Stimulated activated CD8-positive, alpha-beta memory T cell treated with anti-CD3 and anti-CD28 coated beads, Interleukin-4, amount 100 ng/mL, for 48 hours (primary cell): Measurements from ENCODE around the gene TPBGL.

Experiments used
- DNase-seq: peaks from one replicate; pipeline ENCODE4 v3.0.0-alpha.2; 2020

Gene TPBGL, protein sequence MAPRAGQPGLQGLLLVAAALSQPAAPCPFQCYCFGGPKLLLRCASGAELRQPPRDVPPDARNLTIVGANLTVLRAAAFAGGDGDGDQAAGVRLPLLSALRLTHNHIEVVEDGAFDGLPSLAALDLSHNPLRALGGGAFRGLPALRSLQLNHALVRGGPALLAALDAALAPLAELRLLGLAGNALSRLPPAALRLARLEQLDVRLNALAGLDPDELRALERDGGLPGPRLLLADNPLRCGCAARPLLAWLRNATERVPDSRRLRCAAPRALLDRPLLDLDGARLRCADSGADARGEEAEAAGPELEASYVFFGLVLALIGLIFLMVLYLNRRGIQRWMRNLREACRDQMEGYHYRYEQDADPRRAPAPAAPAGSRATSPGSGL

DNA sequence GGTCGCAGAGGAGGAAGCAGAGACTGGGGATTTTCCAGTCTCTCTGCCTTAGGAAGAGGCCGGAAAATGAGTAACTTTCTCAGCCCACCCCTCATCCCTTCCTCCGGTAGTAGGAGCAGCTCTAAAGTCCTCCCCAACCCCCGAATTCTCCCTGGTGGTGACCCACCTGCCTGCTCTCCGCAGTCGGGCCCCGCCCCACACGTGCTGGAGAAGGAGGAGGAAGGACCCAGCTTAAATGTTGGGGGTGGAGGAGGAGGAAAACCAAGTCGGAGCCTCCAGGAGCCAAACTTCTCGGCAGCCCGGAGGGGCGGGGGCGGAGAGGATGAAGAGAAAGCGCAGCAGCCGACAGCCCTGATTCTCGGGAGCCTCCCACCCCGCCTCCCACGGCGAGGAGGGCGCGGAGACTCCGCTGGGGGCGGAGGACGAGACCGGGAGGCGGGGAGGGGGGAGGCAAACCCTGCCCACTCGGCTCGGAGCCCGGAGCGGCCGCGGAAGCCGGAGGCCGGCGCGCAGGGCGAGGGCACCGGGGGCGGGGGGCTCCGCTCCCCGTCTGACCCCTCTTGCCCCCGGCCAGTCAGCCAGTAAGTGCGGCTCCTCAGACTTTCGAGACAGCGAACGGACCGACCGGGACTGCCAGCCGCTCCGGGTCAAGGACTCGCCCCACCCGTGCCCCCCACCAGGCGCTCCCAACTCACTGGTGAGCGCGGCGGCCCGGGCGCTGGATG is at the start of gene TPBGL:
TPBGL (plus strand) TSS at position 464 of the 725 bp plus-strand sequence. CDS start 276 bp downstream, outside the sequence.
- DNase-seq: peak; percentile 40

DNA sequence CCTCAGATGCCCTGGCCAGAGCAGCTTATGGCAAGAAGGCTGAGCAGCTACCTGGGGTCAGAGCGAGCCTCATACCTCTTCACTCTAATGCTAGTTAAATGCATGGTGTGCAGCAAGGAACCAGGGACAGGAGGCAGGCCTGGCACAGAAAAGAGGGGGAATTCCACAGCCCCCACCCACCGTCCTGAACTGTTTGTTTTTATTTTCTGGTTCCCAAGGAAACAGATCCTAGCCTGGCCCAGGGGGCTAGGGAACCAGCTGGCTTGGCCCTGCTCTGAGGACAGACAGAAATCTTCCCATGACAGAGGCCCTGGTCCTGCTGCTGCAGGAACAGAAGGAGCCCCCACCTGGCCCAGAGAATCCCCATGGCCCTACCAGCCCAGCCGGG is 49.2 kb upstream of the TPBGL start:
- no peak for DNase-seq

DNA sequence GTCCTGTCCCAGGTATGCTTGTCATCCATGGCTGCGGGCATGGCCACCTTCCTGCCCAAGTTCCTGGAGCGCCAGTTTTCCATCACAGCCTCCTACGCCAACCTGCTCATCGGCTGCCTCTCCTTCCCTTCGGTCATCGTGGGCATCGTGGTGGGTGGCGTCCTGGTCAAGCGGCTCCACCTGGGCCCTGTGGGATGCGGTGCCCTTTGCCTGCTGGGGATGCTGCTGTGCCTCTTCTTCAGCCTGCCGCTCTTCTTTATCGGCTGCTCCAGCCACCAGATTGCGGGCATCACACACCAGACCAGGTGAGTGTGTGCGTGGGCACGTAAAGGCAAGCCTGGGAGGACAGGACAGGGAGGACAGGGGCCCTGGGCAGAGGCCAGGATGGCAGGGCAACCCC is 47.3 kb upstream of the TPBGL start:
- DNase-seq: no peak

DNA sequence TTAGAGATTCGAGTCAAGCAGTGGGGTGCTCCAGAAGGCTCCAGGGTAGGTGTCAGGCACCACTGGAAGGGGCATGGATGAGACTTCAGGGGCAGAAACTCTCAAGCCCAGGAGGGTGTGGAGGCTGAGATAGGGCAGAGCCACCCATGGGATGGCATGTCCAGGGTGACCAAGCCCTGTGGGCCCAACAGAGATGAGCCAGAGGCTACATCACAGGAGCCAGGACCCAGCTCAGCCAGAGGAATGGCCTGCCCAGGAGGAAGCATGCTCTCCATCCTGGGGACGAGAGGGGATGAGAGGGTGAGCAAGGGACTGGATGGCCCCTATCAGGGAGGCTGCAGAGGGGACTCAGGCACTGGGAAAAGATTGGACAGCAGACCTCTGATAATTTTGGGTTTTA is 46.9 kb upstream of the TPBGL start:
- no peak for DNase-seq

DNA sequence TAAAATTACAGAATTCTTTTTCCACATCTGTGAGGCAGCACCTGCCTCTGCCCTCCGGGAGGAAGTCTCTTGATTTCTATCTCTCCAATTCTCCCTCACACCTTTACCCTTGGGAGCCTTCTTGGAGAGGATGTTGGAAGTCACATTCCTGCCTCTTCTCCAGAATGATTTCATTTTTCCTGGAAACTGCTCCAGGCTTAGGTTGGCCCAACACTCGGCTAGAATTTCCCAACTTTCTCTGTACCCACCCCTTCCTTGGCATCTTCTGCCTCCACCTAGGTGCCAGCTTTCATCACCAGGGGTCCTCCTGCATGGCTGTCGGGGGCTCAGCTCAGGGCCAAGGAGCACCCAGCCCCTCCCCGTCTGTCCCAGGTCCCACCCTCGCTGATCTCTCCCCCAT is 46.4 kb upstream of the TPBGL start:
- no peak for DNase-seq

DNA sequence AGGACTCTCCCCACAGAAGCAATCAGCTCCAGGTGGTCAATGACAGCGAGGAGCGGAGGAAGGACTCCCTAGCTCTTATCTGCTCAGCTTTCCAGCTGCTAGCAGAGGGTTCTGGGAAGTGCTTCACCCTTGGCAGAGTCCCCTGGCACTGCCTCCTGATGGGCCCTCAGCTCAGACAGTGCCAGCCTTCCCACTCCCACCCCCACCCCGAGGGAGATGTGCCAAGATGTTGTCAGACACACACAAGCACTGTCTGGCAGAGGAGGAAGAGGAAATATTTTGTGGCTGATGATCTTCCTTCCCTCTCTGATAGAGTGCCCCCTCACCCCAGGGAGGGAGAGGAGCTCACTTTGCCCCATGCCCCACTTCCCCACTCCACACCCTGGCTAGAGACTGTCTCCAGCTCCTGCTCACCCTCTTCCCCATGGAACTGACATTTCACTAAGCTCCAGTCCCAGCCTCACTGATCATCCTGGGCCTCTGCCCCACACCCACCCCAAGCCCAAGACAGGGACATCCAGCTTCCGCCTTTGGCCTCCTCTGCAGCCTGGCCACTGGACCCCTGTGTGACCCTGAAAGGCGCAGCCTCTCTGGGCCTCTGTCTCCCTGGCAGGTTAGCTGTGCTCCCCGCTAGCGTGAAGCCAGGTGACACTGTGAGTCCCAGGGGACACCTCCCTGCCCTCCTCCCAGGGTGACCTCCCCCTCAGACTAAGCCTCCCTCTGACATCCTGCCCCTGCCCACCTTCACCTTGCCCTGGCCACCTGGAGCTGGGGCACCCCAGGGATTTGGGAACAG is 45.2 kb upstream of the TPBGL start:
- DNase-seq: no peak

DNA sequence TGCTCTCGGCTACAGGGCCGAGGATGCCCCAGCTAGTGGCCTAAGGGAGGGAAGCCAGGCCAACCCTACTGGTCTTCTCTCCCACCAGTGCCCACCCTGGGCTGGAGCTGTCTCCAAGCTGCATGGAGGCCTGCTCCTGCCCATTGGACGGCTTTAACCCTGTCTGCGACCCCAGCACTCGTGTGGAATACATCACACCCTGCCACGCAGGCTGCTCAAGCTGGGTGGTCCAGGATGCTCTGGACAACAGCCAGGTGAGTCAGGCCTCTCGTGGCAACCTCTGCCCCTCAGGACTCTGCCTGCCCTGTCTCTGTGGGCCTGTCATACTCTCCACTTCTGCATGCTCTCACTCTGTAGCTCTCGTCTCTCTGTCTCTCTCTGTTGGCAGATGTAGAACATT is 44.1 kb upstream of the TPBGL start:
- no peak for DNase-seq

DNA sequence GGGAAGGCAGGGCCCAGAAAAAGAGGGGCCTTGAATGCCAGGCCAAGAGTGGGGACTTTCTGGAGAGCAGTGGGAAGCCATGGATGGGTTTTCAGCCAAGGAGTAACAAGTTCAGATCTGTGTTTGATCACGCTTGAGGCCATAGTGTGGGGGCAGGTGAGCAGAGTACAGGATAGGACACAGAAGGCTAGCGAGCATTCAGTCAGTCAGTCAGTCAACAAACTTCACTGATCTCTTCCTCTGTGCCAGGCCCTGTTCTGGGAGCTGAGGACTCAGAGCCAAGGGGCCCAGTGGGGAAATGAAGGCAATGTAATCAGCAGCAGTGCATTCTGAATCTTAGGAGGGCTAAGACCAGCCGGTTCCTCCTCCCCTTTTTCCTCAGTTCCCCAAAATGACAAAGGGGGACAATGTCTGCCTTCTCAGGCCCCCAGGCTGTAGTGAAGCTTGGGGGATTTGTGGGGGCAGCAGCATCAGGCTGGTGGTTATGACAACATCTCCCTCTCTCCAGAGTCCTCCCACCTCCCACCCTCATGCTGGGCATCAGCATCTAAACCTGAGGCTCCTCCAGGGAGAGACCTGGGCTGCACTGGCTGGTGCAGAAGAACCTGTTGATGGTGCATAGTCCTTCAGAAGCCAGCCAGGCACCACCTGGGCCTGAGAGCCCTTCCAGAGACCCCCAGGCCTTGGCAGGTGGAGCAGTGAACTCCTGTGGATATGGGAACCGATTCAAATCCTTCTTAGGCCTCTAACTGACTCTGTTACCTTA is 42.9 kb upstream of the TPBGL start:
- DNase-seq: no peak

DNA sequence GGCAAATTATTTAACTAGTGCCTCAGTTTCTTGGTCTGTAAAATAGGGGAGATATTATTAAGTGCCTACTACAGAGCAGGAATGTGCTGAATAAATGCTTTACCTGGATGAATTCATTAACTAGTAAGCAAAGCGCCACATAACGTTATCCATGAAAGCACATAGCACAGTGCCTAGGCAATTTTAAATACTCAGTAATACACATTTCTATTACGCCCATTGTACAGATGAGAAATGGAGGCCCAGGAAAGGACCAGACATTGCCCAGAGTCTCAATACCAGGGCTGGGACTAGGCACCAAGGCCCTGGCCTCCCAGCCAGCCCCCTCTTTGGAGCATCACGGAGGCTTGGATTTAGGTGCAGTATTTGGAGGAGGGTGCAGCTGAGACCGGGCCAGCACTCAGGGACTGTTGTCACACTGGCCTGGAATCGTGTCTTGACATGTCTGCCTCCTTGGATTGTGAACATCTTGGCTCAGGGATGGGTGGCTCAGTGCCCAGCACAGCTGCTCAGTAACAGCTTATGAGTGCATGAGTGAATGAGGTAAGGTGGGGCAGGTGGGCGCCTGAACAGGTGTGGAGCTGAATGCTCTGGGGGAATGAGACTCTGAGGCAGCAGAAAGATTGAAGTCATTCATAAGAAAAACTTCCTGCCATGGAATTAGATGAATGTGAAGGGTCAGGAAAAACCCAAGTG is 42.1 kb upstream of the TPBGL start:
- no peak for DNase-seq

DNA sequence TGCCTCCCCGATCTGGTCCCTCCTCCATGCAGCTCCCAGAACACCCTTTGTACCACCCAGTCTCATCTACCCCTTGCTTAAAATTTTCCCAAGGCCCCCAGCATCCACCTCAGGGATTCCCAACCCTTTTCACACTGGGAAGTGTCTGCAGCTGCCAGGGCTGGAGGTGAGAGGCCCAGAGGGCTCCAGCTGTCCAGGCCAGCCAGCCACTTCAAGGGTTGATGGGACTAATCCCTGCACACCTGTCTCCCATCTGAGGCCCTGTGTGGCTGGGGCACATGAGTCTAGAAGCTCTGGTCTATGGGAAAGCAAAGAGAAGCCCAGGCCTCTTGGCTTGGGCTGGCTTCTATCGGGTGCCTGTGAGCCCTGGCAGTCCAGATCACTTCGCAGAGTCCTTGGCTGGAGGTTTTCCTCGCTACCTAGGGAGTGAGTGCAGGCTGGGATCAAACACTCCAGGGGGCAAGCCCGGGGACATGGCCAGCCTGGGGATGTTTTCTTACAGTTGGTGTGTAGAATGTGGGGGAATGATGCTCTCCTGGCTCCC is 41.1 kb upstream of the TPBGL start:
- DNase-seq: no peak

DNA sequence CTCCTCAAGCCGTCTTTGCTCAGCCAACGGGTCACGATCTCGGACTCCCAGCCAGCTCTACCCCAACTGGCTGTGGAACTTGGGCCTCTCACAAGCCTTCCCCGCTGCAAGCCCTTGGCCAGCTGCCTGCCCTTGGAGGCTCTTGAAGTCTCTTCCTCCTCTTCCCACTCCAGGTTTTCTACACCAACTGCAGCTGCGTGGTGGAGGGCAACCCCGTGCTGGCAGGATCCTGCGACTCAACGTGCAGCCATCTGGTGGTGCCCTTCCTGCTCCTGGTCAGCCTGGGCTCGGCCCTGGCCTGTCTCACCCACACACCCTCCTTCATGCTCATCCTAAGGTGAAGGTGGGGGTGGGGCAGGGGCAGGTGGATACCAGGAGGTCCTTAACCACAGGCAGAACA is 40.5 kb upstream of the TPBGL start:
- no peak for DNase-seq

DNA sequence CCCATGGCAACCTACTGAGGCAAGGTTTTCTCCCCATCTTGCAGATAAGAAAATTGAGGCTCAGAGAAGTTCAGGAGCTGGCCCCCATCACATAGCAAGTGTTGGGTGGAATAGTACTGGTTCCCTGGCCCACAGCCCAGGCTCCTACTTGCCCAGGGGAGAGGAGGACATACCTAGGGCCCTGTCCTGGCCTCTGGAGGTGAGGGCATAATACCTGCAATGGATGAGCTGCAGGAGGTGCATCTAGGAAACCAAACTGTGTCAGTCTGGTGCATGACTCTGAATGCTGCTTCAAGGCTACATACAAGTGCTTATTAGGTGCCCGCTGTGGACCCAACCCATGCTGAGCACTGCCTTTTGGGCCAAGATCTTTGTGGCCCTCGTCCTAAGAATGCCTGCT is 40.0 kb upstream of the TPBGL start:
- no peak for DNase-seq

DNA sequence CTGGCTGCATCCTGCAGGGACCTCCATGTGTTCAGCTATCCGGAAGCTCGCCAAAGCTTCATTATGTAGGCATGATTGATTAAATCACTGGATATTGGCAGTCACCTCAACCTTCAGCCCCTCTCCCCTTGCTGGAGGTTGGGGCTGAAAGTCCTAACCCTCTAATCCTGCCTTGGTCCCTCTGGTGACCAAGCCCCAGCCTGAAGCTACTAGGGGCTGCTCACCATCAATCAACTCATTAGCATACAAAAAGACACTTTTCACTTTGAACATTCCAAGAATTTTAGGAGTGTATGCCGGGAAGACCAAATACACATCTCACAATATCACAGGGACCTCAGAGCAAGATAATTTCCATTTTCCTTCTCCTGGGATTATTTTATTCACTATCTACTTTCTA is 38.8 kb upstream of the TPBGL start:
- no peak for DNase-seq

DNA sequence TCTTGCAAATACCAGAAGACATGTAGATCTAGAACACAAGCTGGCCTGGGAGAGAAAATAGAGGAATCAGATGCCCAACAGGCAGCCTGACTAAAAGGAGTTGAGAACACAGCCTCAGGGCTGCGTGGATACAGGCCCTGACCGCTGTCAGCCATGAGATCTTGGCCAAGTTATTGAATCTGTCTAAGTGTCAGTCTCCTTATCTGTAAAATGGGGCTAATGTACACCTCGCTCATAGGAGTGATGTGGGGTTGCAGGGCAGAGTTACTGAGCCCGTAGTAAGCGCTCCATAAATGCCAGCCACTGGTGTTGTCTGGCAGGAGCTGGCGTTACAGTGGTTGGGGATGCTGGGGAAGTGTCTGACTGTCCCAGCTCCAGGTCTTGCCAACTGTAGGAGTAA is 38.4 kb upstream of the TPBGL start:
- no peak for DNase-seq

DNA sequence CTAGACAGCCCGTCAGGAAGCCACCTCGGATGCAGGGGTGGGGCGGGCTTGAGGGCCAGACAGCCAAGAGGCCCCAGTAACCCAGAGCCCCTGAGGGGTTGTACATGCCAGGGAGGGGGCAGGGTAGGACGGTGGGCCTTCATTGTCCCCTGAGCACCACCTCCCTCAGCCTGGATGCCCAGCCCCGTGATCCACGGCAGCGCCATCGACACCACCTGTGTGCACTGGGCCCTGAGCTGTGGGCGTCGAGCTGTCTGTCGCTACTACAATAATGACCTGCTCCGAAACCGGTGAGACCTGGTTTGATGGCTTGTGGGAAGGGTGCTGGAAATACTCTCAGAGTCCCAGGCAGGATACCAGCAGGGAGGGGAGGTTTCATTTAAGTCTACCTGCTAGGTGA is 37.4 kb upstream of the TPBGL start:
- no peak for DNase-seq

DNA sequence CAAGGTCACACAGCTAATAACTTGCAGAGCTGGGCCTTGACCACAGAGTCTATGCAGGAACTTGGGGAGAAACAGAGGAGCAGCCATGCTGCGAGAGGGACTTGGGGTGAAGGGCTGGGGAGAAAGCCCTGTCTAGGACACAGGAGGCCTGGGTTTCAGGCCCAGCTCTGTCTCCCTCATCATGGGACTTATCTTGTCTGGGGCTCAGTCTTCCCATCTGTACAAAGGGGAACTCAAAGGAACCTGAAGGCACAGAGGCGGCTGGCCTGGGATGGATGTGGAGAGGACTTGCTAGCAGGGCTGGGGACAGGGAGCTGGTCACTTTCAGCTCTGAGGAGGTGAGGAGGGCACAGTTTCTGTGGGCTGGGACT is 36.9 kb upstream of the TPBGL start:
- no peak for DNase-seq

DNA sequence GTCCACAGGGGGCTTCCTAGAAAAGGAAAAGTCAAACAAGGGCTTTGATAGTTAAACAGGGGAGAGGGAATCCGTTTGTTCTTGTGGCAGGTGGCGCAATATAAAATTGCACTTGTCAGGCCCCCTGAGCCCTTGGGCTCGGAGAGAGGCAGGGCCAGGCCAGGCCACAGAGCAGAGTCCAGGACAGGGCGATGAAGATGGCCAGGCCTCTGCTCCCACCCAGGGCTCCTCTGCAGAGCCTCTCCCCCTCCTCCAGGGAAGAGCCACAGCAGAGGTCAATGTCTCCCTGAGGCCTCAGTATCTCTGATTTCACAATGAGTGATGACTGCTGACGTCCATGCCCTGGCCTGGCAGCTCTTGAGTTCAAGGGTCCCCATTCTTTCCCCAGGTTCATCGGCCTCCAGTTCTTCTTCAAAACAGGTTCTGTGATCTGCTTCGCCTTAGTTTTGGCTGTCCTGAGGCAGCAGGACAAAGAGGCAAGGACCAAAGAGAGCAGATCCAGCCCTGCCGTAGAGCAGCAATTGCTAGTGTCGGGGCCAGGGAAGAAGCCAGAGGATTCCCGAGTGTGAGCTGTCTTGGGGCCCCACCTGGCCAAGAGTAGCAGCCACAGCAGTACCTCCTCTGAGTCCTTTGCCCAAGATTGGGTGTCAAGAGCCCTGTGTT is 36.4 kb upstream of the TPBGL start:
- DNase-seq: no peak

DNA sequence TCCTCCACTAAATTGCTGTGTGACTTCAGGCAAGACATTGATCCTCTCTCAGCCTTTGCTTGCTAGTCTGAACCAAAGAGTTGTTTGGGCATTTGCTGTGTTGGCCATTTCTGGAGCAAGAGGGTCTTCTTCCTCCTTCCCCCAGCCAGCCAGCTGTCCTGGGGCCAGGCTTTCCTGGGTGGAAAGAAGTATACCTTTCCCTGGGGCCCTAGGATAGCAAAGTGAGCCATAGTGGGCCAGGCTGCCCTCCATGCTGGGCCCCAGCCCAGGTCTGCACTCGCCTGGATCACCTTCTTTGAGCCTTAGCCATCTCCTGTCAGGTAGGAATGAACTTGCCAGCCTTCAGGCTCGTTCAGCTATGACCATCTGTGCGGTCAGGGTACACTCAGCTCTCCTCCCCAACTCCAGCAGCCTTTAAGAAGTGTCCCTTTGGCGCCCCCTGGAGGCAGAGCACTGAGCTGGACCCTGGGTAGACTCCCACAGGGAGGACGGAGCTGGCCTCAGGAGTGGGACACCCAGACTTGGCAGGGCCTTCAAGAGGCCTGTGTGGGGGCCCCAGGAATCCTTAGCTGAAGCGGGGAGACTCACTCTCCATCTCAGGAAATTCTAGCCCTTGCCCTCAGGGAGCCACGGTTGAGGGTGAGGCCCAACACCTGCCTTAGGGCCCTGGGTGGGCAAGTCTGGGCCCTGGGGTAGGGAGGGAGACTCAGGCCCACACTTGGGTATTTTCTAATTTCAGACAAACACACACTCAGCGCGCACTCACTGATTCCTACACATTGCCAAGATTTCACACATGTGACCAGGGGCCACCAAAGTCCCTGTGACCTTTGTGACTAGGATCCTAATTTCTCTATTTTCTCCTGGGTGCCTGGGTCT is 35.6 kb upstream of the TPBGL start:
- DNase-seq: peak; percentile 95

DNA sequence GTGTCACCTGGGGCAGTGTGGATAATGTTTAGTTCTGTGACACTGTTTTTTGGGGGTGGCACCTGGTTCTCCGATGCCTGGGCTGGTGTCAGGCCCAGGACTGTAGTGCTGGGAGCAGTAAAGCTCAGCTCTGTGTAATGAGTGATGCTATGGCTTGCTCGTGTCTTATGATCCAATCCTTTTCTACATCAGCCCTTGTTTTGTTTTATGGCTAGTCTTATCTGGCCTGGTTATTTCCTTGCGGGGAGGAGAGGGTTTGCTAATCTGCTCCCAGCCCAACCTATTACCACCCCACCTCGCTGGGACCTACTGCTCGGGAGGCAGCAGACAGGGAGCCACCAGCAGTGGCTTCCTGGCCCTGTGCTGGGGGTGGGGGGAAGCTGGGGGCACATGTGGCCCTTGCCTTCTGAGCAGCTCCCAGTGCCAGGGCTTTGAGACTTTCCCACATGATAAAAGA is 35.0 kb upstream of the TPBGL start:
- DNase-seq: no peak

DNA sequence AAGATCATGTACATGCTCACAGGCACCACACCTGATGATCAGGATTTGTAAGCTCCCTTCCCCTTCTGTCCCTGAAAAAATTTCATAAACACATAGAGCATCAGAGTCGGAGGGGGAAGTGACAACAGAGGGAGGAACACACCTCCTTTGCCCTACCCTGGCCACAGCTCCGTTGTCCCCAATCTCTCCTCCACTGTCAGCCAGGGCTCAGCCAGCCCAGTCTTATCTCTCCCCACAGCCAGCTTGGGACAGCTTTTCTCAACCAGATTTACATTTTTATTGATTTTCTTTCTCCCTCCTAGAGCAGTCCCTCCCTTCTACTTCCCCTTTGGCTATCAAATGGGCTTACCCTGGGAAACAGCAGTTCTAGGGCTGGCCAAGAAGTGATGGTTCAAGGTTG is 32.1 kb upstream of the TPBGL start:
- DNase-seq: no peak
